K562 (cell line): ENCODE measurements around the gene FOXP4. TPM values are rescaled to one million over a fixed set of nuclear protein-coding genes. Genes with fewer than 3 reads are reported as not detected.

Experiments used
- BACH1 ChIP-seq: fragments of 200-800 bp; sonication (Bioruptor generic); IDR thresholded peaks from 2 replicates; pipeline ENCODE4 v1.6.1; 2016; ENCODE audit warnings: missing genetic modification characterization, missing compliant biosample characterization
- DMBX1 ChIP-seq: fragments of 250-450 bp; sonication (Bioruptor Pico); IDR thresholded peaks from 2 replicates; pipeline ENCODE4 v1.8.0; 2022; ENCODE audit warnings: inconsistent platforms, mild to moderate bottlenecking, moderate library complexity, borderline replicate concordance
- EGR1 ChIP-seq: fragments of 450-650 bp; conservative IDR thresholded peaks from 2 replicates; pipeline ENCODE4 v1.6.1; 2017; ENCODE audit warnings: mild to moderate bottlenecking
- FUS ChIP-seq: fragments of 200-400 bp; formaldehyde crosslinking; optimal IDR thresholded peaks from 2 replicates; pipeline ENCODE3; 2017; ENCODE audit warnings: low read depth, low read length
- KLF13 ChIP-seq: fragments of 450-650 bp; IDR thresholded peaks from 2 replicates; pipeline ENCODE4 v1.6.1; 2016; ENCODE audit warnings: missing genetic modification characterization, low read depth, mild to moderate bottlenecking, missing compliant biosample characterization, moderate library complexity, borderline replicate concordance
- NFXL1 ChIP-seq: fragments of 450-650 bp; formaldehyde crosslinking; IDR thresholded peaks from 2 replicates; pipeline ENCODE4 v1.4.0; 2021; ENCODE audit warnings: mild to moderate bottlenecking
- PTBP1 ChIP-seq: fragments of 200-400 bp; formaldehyde crosslinking; IDR thresholded peaks from 2 replicates; pipeline ENCODE4 v1.6.1; 2017; ENCODE audit warnings: low read depth, low read length
- SMAD4 ChIP-seq: fragments of 250-450 bp; sonication (Bioruptor Pico); conservative IDR thresholded peaks from 2 replicates; pipeline ENCODE4 v1.8.0; 2021; ENCODE audit warnings: inconsistent platforms, mild to moderate bottlenecking, moderate library complexity
- SMARCA5 ChIP-seq: fragments of 450-650 bp; IDR thresholded peaks from 2 replicates; pipeline ENCODE4 v1.6.1; 2016
- SREBF1 ChIP-seq: fragments of 150-350 bp; IDR thresholded peaks from 2 replicates; pipeline ENCODE4 v1.6.1; 2014; ENCODE audit warnings: antibody characterized with exemption, low read depth, low read length, borderline replicate concordance
- STAT5A ChIP-seq: IDR thresholded peaks from 2 replicates; pipeline ENCODE4 v1.6.1; 2012; ENCODE audit warnings: low read length, inconsistent platforms, borderline replicate concordance
- XRCC3 ChIP-seq: fragments of 450-650 bp; IDR thresholded peaks from 2 replicates; pipeline ENCODE4 v1.6.1; 2017; ENCODE audit warnings: mild to moderate bottlenecking, moderate library complexity
- ZNF24 ChIP-seq: fragments of 450-650 bp; IDR thresholded peaks from 2 replicates; pipeline ENCODE4 v1.6.1; 2016
- polyA plus RNA-seq, 8 experiments: library from polyadenylated mRNA; depleted of rRNA in 4 of 8; stranded (reverse) in 5 of 8; unstranded in 3 of 8; fragments of >200 nt; fragmentation: Nextera tagmentation in 2 of 8; fragmentation: Illumina TruSeq in 1 of 8; extraction: Ambion mirVana in 2 of 8; extraction: Trizol in 1 of 8; gene quantifications; 2 replicates each; pipeline versions ENCODE4 v1.2.1 to v1.2.3, GENCODE V29; 2011 to 2014; ENCODE audit warnings: inconsistent platforms in 1 of 8, missing spikeins in 1 of 8
- total RNA-seq, 7 experiments: library from RNA; depleted of rRNA in 6 of 7; stranded (reverse); fragments of >200 nt in 6 of 7; fragmentation: Illumina TruSeq in 2 of 7; extraction: Trizol in 2 of 7; gene quantifications; 2 replicates each; pipeline versions ENCODE4 v1.2.1 to v1.2.3, GENCODE V29; 2011 to 2021; ENCODE audit warnings: low replicate concordance in 1 of 7
- TF ChIP-seq, protein P1 (sequence below): fragments of 450-650 bp; IDR thresholded peaks from 2 replicates; pipeline ENCODE4 v1.6.1; 2016; ENCODE audit warnings: antibody characterized with exemption
- TF ChIP-seq, protein P2 (sequence below), 2 experiments: fragments of 450-650 bp in 1 of 2; sonication (generic) in 1 of 2; formaldehyde crosslinking in 1 of 2; IDR thresholded peaks in 1 of 2; conservative IDR thresholded peaks in 1 of 2; 2 replicates each; pipeline versions ENCODE4 v1.6.1 to v1.8.1; 2016 to 2023; ENCODE audit warnings: mild to moderate bottlenecking in 2 of 2, moderate library complexity in 2 of 2, inconsistent platforms in 1 of 2, missing genetic modification reagents in 1 of 2
- TF ChIP-seq, protein P3 (sequence below): sonication (generic); formaldehyde crosslinking; IDR thresholded peaks from 2 replicates; pipeline ENCODE4 v1.8.1; 2023; ENCODE audit warnings: mild to moderate bottlenecking, missing genetic modification reagents, moderate library complexity

The FOXP4 gene
- total and polyA plus RNA-seq, 9 of the 15 experiments (the other 6 are each of a cell fraction or from before 2014, with no cell fraction given), result 0.11 to 29.4 (median 2.3) TPM

DNA sequence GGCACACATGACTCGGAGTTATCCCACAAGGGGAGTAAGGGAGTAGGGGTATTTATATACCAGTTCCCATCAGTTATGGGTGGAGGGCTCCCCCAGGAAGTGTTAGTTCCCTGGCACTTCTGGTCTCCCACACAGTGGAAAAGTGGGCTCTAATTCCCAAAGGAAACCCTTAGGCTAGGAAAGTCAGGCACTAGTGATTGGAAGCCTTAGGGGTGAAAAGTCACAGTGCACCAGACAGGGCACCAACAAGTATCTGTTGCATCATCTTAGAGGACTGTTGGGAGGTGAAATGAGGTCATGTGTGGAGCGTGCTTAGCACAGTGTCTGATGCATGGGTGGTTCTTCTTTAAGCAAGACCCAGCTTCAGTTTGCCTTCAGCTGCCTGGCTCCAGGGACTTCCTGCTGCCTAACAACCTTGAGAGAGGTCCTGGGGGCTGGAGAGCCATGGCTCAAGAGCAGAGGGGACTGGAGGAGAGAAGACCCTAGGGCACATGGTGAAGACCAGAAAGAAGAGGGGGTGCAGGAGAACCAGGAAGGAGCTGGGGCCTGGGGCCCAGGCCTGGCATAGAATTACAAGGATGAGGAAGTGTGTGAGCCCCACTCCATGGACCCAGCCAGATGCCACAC, 7.5 kb upstream of the FOXP4 start (continued):
- TF ChIP-seq, protein P1, sequence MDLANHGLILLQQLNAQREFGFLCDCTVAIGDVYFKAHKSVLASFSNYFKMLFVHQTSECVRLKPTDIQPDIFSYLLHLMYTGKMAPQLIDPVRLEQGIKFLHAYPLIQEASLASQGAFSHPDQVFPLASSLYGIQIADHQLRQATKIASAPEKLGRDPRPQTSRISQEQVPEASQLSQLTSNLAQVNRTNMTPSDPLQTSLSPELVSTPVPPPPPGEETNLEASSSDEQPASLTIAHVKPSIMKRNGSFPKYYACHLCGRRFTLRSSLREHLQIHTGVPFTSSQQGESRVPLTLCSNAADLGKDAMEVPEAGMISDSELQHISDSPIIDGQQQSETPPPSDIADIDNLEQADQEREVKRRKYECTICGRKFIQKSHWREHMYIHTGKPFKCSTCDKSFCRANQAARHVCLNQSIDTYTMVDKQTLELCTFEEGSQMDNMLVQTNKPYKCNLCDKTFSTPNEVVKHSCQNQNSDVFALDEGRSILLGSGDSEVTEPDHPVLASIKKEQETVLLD, result no peak
- no peak for TF ChIP-seq FUS
- TF ChIP-seq SREBF1, result no peak
- no peak for TF ChIP-seq STAT5A
- TF ChIP-seq PTBP1, result no peak
- no peak for TF ChIP-seq ZNF24
- TF ChIP-seq BACH1 (tag), result peak; percentile 75; the same call in 1 of the 2 replicates
- TF ChIP-seq EGR1, result no peak
- TF ChIP-seq SMARCA5, result no peak
- TF ChIP-seq NFXL1 (CRISPR knock-in tag), result 0 out of 2 replicates have a peak, but pooled peaks have one; percentile 44
- TF ChIP-seq KLF13 (tag), result 0 out of 2 replicates have a peak, but pooled peaks have one; percentile 9
- no peak for TF ChIP-seq XRCC3
- TF ChIP-seq DMBX1 (CRISPR knock-in tag), result peak; percentile 94
- peak; percentile 98 for TF ChIP-seq SMAD4 (CRISPR knock-in tag)
- TF ChIP-seq, protein P2, sequence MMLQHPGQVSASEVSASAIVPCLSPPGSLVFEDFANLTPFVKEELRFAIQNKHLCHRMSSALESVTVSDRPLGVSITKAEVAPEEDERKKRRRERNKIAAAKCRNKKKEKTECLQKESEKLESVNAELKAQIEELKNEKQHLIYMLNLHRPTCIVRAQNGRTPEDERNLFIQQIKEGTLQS (IDR thresholded peaks at IDR 0.05), result peak; percentile 99
- TF ChIP-seq, protein P2 (CRISPR knock-in tag; conservative IDR thresholded peaks at IDR 0.05), result no peak
- TF ChIP-seq, protein P3, sequence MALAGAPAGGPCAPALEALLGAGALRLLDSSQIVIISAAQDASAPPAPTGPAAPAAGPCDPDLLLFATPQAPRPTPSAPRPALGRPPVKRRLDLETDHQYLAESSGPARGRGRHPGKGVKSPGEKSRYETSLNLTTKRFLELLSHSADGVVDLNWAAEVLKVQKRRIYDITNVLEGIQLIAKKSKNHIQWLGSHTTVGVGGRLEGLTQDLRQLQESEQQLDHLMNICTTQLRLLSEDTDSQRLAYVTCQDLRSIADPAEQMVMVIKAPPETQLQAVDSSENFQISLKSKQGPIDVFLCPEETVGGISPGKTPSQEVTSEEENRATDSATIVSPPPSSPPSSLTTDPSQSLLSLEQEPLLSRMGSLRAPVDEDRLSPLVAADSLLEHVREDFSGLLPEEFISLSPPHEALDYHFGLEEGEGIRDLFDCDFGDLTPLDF (CRISPR knock-in tag), result no peak
